ENCODE measurements around the gene MYBPC3. TPM values are rescaled to one million over a fixed set of nuclear protein-coding genes. Genes with fewer than 3 reads are reported as not detected.

Gene MYBPC3
- total and polyA plus RNA-seq, 4 experiments from 2014 or later, result not detected

- Mint-ChIP-seq H3K27ac (peak overlapping the region in 3 of 7 donors; percentile 8 to 55 (median 27)), H3K36me3 (peaks cover 65 to 87% of the 10 kb centered on the region in 2 donors), H3K4me3 (no peak overlapping the region), H3K9me3 (peaks cover 0 to 14% (median 10%) of the 10 kb centered on the region in 8 donors), H3K4me1 (peaks cover 2 to 5% (median 4%) of the 10 kb centered on the region in 4 donors), H3K27me3 (no peaks in the 10 kb centered on the region)
- Histone ChIP-seq H3K27me3 (ENCODE audit: insufficient read depth, low read length) (no peaks in the 10 kb centered on the region), H3K9me3 (ENCODE audit: control insufficient read depth in 1 of 2, low read length in 2 of 2) (no peaks in the 10 kb centered on the region), H3K4me3 (ENCODE audit: low read length in 2 of 2) (no peak overlapping the region), H3K36me3 (ENCODE audit: insufficient read depth, low read length) (peaks cover 60% of the 10 kb centered on the region), H3K27ac (ENCODE audit: low read depth, low read length) (no peak overlapping the region), H3K4me1 (ENCODE audit: insufficient read depth, low read length) (no peaks in the 10 kb centered on the region)
- intact Hi-C loops (cut with micrococcal nuclease), result no loop called here
- DNase-seq, result no peak
- ChIA-PET CTCF (ENCODE audit: partially characterized antibody) (no interaction called here), POLR2A (ENCODE audit: partially characterized antibody) (no interaction called here)
Observed at GRCh38 chr11:47302853-47303252, 49.6 kb downstream of the MYBPC3 start.

GRCh38 chr11:47299078-47299477 lies 53.4 kb downstream of the MYBPC3 start:
- H3K27ac ChIP-seq (ENCODE audit: low read depth, low read length), result no peak overlapping the region
- ChIA-PET CTCF (ENCODE audit: partially characterized antibody) (no interaction called here), POLR2A (ENCODE audit: partially characterized antibody) (no interaction called here)
- Mint-ChIP-seq H3K27me3 (no peaks in the 10 kb centered on the region), H3K36me3 (peaks cover 79% of the 10 kb centered on the region in 2 donors), H3K4me3 (no peak overlapping the region), H3K4me1 (peaks cover 0 to 5% (median 4%) of the 10 kb centered on the region in 4 donors), H3K27ac (peak overlapping the region in 1 of 7 donors; percentile 4), H3K9me3 (peaks cover 0 to 14% (median 9%) of the 10 kb centered on the region in 8 donors)
- no peak for DNase-seq
- peaks cover 54% of the 10 kb centered on the region for H3K36me3 ChIP-seq (ENCODE audit: insufficient read depth, low read length)
- no peak overlapping the region for H3K4me3 ChIP-seq (ENCODE audit: low read length in 2 of 2)
- intact Hi-C loops (cut with micrococcal nuclease), result no loop called here
- H3K4me1 ChIP-seq (ENCODE audit: insufficient read depth, low read length), result no peaks in the 10 kb centered on the region
- no peaks in the 10 kb centered on the region for H3K9me3 ChIP-seq (ENCODE audit: control insufficient read depth in 1 of 2, low read length in 2 of 2)
- H3K27me3 ChIP-seq (ENCODE audit: insufficient read depth, low read length), result no peaks in the 10 kb centered on the region

- POLR2A ChIA-PET (ENCODE audit: partially characterized antibody), result no interaction called here
- CTCF ChIA-PET (ENCODE audit: partially characterized antibody), result interaction anchor here (1.2 to 1.4 kb wide), 4 partner anchors 11 to 133 kb away, joined by 3 read pairs; no protein-coding TSS in a partner anchor
- no peak overlapping the region for H3K4me3 ChIP-seq (ENCODE audit: low read length in 2 of 2)
- no peak overlapping the region for H3K27ac ChIP-seq (ENCODE audit: low read depth, low read length)
- no peak for DNase-seq
- H3K9me3 ChIP-seq (ENCODE audit: control insufficient read depth in 1 of 2, low read length in 2 of 2), result no peaks in the 10 kb centered on the region
- H3K9me3 Mint-ChIP-seq, result no peaks in the 10 kb centered on the region
- H3K27ac Mint-ChIP-seq, result peak overlapping the region in 4 of 7 donors; percentile 37 to 78 (median 40)
- H3K36me3 Mint-ChIP-seq, result peaks cover 67 to 83% of the 10 kb centered on the region in 2 donors
- no peaks in the 10 kb centered on the region for H3K27me3 ChIP-seq (ENCODE audit: insufficient read depth, low read length)
- no peaks in the 10 kb centered on the region for H3K27me3 Mint-ChIP-seq
- intact Hi-C loops (cut with micrococcal nuclease), result no loop called here
- no peak overlapping the region for H3K4me3 Mint-ChIP-seq
- no peaks in the 10 kb centered on the region for H3K4me1 Mint-ChIP-seq
- H3K36me3 ChIP-seq (ENCODE audit: insufficient read depth, low read length), result peaks cover 68% of the 10 kb centered on the region
- no peaks in the 10 kb centered on the region for H3K4me1 ChIP-seq (ENCODE audit: insufficient read depth, low read length)
Observed at GRCh38 chr11:47296045-47296444, 56.5 kb downstream of the MYBPC3 start.

GRCh38 chr11:47295385-47295784 lies 57.1 kb downstream of the MYBPC3 start:
- CTCF ChIA-PET (ENCODE audit: partially characterized antibody), result interaction anchor here (1.1 to 1.4 kb wide), 4 partner anchors 12 to 132 kb away, joined by 3 to 4 read pairs (median 3); no protein-coding TSS in a partner anchor
- H3K36me3 Mint-ChIP-seq, result peaks cover 69 to 84% of the 10 kb centered on the region in 2 donors
- H3K9me3 Mint-ChIP-seq, result no peaks in the 10 kb centered on the region
- no peak overlapping the region for H3K4me3 Mint-ChIP-seq
- Histone ChIP-seq H3K36me3 (ENCODE audit: insufficient read depth, low read length) (peaks cover 75% of the 10 kb centered on the region), H3K27ac (ENCODE audit: low read depth, low read length) (no peak overlapping the region), H3K27me3 (ENCODE audit: insufficient read depth, low read length) (no peaks in the 10 kb centered on the region), H3K9me3 (ENCODE audit: control insufficient read depth in 1 of 2, low read length in 2 of 2) (no peaks in the 10 kb centered on the region), H3K4me3 (ENCODE audit: low read length in 2 of 2) (no peak overlapping the region), H3K4me1 (ENCODE audit: insufficient read depth, low read length) (no peaks in the 10 kb centered on the region)
- no peaks in the 10 kb centered on the region for H3K4me1 Mint-ChIP-seq
- intact Hi-C loops (cut with micrococcal nuclease), result no loop called here
- no peak for DNase-seq
- peak overlapping the region in 2 of 7 donors; percentile 32 to 37 for H3K27ac Mint-ChIP-seq
- H3K27me3 Mint-ChIP-seq, result no peaks in the 10 kb centered on the region
- POLR2A ChIA-PET (ENCODE audit: partially characterized antibody), result no interaction called here

GRCh38 chr11:47289856-47290255 lies 62.6 kb downstream of the MYBPC3 start:
- CTCF ChIA-PET (ENCODE audit: partially characterized antibody), result no interaction called here
- intact Hi-C loops (cut with micrococcal nuclease), result no loop called here
- Mint-ChIP-seq H3K36me3 (peaks cover 65 to 85% of the 10 kb centered on the region in 2 donors), H3K27me3 (no peaks in the 10 kb centered on the region), H3K27ac (peak overlapping the region in 3 of 7 donors; percentile 35 to 57 (median 43)), H3K4me1 (no peaks in the 10 kb centered on the region), H3K9me3 (no peaks in the 10 kb centered on the region), H3K4me3 (no peak overlapping the region)
- DNase-seq, result no peak
- Histone ChIP-seq H3K27ac (ENCODE audit: low read depth, low read length) (no peak overlapping the region), H3K4me1 (ENCODE audit: insufficient read depth, low read length) (no peaks in the 10 kb centered on the region), H3K9me3 (ENCODE audit: control insufficient read depth in 1 of 2, low read length in 2 of 2) (no peaks in the 10 kb centered on the region), H3K4me3 (ENCODE audit: low read length in 2 of 2) (no peak overlapping the region), H3K36me3 (ENCODE audit: insufficient read depth, low read length) (peaks cover 81% of the 10 kb centered on the region), H3K27me3 (ENCODE audit: insufficient read depth, low read length) (no peaks in the 10 kb centered on the region)
- POLR2A ChIA-PET (ENCODE audit: partially characterized antibody), result interaction anchor here (1.6 kb wide), 1 partner anchor 19 kb away, joined by 6 read pairs; no protein-coding TSS in a partner anchor

GRCh38 chr11:47288066-47288465 lies 64.4 kb downstream of the MYBPC3 start:
- Mint-ChIP-seq H3K4me1 (no peaks in the 10 kb centered on the region), H3K27me3 (no peaks in the 10 kb centered on the region), H3K9me3 (no peaks in the 10 kb centered on the region), H3K27ac (peak overlapping the region in 1 of 7 donors; percentile 19), H3K36me3 (peaks cover 75 to 88% of the 10 kb centered on the region in 2 donors), H3K4me3 (no peak overlapping the region)
- H3K4me3 ChIP-seq (ENCODE audit: low read length in 2 of 2), result no peak overlapping the region
- ChIA-PET CTCF (ENCODE audit: partially characterized antibody) (no interaction called here), POLR2A (ENCODE audit: partially characterized antibody) (interaction anchor here (1.1 to 1.6 kb wide), 2 partner anchors 17 to 29 kb away, joined by 3 to 6 read pairs; no protein-coding TSS in a partner anchor)
- H3K27ac ChIP-seq (ENCODE audit: low read depth, low read length), result no peak overlapping the region
- intact Hi-C loops (cut with micrococcal nuclease), result no loop called here
- no peak for DNase-seq
- no peaks in the 10 kb centered on the region for H3K27me3 ChIP-seq (ENCODE audit: insufficient read depth, low read length)
- H3K4me1 ChIP-seq (ENCODE audit: insufficient read depth, low read length), result no peaks in the 10 kb centered on the region
- H3K36me3 ChIP-seq (ENCODE audit: insufficient read depth, low read length), result peaks cover 83% of the 10 kb centered on the region
- H3K9me3 ChIP-seq (ENCODE audit: control insufficient read depth in 1 of 2, low read length in 2 of 2), result no peaks in the 10 kb centered on the region

GRCh38 chr11:47285969-47286770 lies 66.3 kb downstream of the MYBPC3 start:
- no peak for DNase-seq
- Histone ChIP-seq H3K27me3 (ENCODE audit: insufficient read depth, low read length) (no peaks in the 10 kb centered on the region), H3K36me3 (ENCODE audit: insufficient read depth, low read length) (peaks cover 80% of the 10 kb centered on the region), H3K4me1 (ENCODE audit: insufficient read depth, low read length) (no peaks in the 10 kb centered on the region), H3K27ac (ENCODE audit: low read depth, low read length) (no peak overlapping the region), H3K4me3 (ENCODE audit: low read length in 2 of 2) (no peak overlapping the region), H3K9me3 (ENCODE audit: control insufficient read depth in 1 of 2, low read length in 2 of 2) (no peaks in the 10 kb centered on the region)
- H3K4me1 Mint-ChIP-seq, result peaks cover 0 to 1% (median 0%) of the 10 kb centered on the region in 4 donors
- no peaks in the 10 kb centered on the region for H3K27me3 Mint-ChIP-seq
- peak overlapping the region in 3 of 7 donors; percentile 25 to 63 (median 46) for H3K27ac Mint-ChIP-seq
- H3K4me3 Mint-ChIP-seq, result no peak overlapping the region
- ChIA-PET CTCF (ENCODE audit: partially characterized antibody) (no interaction called here), POLR2A (ENCODE audit: partially characterized antibody) (interaction anchor here (1.3 kb wide), 1 partner anchor 38 kb away, joined by 4 read pairs; the partner anchor contains the start of gene ACP2)
- no peaks in the 10 kb centered on the region for H3K9me3 Mint-ChIP-seq
- H3K36me3 Mint-ChIP-seq, result peaks cover 70 to 84% of the 10 kb centered on the region in 2 donors
- intact Hi-C loops (cut with micrococcal nuclease), result no loop called here

Data from CD4-positive, alpha-beta memory T cell (primary cell).